ENCODE results near the gene KRT80. TPM values are rescaled to one million over a fixed set of nuclear protein-coding genes. Genes with fewer than 3 reads are reported as not detected.

Gene KRT80
- total RNA-seq, 1 donor from 2014 or later = not detected

DNA sequence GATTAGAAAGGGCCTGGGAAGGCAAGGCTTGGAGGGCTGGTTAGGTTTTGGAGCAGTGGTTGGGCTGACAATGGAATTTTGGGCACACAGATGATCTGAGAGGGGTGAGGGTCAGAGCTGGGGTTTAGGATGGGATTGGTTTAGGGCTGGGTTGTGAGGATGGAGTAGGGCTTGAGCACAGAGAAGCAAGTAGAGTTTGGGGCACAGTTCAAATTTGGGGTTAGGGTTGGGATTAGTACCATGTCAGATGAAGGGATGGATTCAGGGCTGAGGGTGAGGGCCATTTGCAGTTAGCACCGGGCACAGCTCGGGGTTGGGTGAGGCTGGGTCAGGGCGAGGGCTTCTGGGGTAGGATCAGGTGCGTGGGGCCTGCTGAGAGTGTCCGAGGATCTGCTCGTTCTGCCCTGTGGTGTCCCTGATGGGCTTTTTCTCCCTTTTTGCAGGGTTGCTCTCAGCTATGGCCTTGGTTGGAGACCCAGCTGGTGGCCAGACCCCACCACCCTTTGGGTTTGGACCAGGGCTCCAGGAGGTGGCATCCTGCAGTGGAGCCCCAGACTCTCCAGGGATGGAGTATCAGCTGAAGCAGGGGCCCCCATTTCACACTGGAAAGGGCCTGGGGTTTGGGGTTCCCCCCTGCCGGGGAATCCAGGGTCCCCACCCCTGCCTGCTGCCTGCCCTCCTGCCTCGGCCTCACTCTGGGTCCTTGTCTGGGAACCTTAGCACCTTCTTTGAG is 45.6 kb downstream of the KRT80 start:
- Histone ChIP-seq H3K27me3 (no peaks in the 10 kb centered on the region), H3K36me3 (no peaks in the 10 kb centered on the region), H3K4me1 (peaks cover 7 to 31% of the 10 kb centered on the region in 2 donors), H3K9me3 (no peaks in the 10 kb centered on the region), H3K4me3 (no peak overlapping the region), H3K27ac (peak overlapping the region; percentile 80 to 89)
- TF ChIP-seq, protein P1, sequence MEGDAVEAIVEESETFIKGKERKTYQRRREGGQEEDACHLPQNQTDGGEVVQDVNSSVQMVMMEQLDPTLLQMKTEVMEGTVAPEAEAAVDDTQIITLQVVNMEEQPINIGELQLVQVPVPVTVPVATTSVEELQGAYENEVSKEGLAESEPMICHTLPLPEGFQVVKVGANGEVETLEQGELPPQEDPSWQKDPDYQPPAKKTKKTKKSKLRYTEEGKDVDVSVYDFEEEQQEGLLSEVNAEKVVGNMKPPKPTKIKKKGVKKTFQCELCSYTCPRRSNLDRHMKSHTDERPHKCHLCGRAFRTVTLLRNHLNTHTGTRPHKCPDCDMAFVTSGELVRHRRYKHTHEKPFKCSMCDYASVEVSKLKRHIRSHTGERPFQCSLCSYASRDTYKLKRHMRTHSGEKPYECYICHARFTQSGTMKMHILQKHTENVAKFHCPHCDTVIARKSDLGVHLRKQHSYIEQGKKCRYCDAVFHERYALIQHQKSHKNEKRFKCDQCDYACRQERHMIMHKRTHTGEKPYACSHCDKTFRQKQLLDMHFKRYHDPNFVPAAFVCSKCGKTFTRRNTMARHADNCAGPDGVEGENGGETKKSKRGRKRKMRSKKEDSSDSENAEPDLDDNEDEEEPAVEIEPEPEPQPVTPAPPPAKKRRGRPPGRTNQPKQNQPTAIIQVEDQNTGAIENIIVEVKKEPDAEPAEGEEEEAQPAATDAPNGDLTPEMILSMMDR (IDR thresholded peaks at IDR 0.05) = no peak
- DNase-seq (ENCODE audit: low spot score in 2 of 2) = no peak
- intact Hi-C loops (cut with DNase I) = loop anchor here (5.0 to 10.0 kb wide), 3 partner anchors 114 to 859 kb away; partner anchors contain the start of gene EIF4B

DNA sequence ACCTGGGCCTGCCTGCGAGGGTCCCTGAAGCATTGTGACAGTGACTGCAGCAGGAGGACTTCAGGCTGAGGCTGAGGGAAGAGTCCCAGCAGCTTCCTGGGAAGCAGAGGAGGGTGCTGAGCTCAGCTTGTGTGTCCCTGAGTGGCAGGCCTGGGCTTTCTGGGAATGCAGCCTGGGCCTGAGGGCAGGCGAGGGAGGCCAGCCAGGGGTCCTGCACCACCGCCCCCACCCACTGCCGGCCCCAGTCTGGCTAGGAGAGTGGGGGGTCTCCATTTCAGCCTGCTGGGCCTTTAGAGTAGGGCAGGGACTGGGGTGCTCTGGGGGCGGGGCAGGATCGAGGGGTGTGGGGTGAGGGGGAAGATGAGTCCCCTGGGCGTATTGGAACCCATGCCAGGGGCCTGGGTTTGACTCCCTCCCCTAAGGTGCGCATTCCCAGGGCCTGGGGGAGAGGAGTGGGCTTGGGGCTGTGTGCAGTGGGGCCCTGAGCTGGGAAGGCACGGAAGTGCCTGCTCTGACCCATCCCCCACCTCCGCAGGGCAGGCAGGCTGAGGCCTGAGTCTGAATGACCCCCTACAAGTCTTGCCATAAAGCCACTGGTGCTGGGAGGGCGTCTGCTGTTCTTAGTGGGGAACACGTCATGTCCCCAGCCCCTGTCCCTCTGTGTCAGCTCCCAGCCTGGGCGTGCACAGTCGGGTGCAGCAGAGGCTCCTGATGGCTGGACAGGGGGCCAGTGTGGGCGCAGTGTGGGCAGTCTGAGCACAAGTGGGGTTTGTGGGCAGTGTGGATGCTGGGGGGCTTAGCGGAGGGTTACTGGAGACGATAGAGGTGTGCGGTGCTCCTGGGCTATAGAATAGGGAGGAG is 46.4 kb downstream of the KRT80 start:
- no peak for DNase-seq (ENCODE audit: low spot score in 2 of 2)
- TF ChIP-seq, protein P1 (IDR thresholded peaks at IDR 0.05) = no peak
- intact Hi-C loops (cut with DNase I) = loop anchor here (5.0 to 10.0 kb wide), 3 partner anchors 113 to 859 kb away; partner anchors contain the start of gene EIF4B
- Histone ChIP-seq H3K27me3 (no peaks in the 10 kb centered on the region), H3K4me1 (peaks cover 7 to 31% of the 10 kb centered on the region in 2 donors), H3K9me3 (no peaks in the 10 kb centered on the region), H3K27ac (no peak overlapping the region), H3K4me3 (no peak overlapping the region), H3K36me3 (no peaks in the 10 kb centered on the region)

DNA sequence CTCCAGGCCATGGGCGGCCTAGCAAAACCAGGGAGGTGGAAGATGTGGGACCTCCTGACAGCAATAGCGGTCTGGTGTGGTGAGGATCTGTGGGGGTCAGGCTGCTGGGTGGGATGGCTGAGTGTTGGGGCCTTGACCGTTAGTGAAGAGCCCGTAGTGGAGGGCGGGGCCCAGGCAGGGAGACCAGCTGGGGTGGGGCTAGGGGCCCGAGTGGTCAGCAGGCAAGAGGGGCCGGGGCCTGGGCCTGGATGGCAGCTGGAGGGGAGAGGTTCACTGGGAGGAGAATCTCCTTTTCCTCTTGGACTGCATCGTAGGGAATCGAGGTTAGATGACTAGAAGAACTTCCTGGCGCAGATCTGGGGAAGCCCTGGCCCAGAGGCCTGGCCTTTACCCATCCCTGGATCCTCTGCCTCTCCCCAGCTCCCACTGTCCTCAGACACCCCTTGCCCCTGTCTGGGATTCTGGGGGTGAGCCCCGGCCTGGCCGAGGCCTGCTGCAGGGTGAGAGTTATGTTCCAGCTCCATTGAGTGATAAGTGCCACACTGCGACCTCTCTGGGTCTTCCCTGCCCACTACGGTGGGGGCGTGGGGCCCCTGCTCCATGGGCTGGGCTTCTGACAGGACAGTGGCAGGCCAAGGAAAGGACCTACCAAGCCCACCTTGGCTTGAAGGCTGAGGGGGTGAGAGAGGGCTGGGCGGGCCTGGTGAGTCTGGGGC is 47.1 kb downstream of the KRT80 start:
- Histone ChIP-seq H3K4me1 (peaks cover 7 to 29% of the 10 kb centered on the region in 2 donors), H3K27ac (no peak overlapping the region), H3K36me3 (no peaks in the 10 kb centered on the region), H3K27me3 (no peaks in the 10 kb centered on the region), H3K4me3 (no peak overlapping the region), H3K9me3 (no peaks in the 10 kb centered on the region)
- DNase-seq (ENCODE audit: low spot score in 2 of 2) = no peak
- intact Hi-C loops (cut with DNase I) = loop anchor here (5.0 to 10.0 kb wide), 3 partner anchors 112 to 860 kb away; partner anchors contain the start of gene EIF4B
- TF ChIP-seq, protein P1 (IDR thresholded peaks at IDR 0.05) = no peak

DNA sequence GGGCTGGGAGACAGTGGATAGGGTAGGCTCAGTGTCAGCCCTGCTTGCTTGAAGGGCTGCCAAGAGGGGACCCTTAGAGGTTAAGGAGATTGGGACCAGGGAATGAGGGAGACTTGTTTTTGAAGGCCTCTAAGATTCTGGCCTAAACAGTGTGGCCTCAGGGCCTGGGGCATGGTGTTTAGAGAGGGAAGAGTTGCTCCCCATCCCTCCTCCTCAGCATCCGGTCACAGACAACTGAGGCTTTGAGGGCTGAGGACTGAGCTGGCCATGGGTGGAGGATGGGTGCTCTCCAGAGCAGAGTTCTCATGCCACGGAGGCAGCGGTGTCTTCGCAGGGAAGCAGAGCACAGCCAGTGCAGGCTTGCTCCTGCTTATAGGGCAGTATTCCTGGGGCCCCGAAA is 49.4 kb downstream of the KRT80 start:
- Histone ChIP-seq H3K4me3 (no peak overlapping the region), H3K9me3 (no peaks in the 10 kb centered on the region), H3K36me3 (no peaks in the 10 kb centered on the region), H3K27me3 (no peaks in the 10 kb centered on the region), H3K27ac (no peak overlapping the region), H3K4me1 (peaks cover 3 to 9% of the 10 kb centered on the region in 2 donors)
- TF ChIP-seq, protein P1 (IDR thresholded peaks at IDR 0.05) = no peak
- no peak for DNase-seq (ENCODE audit: low spot score in 2 of 2)
- intact Hi-C loops (cut with DNase I) = loop anchor here (10.0 kb wide), 1 partner anchor 862 kb away; the partner anchor contains the start of gene EIF4B

DNA sequence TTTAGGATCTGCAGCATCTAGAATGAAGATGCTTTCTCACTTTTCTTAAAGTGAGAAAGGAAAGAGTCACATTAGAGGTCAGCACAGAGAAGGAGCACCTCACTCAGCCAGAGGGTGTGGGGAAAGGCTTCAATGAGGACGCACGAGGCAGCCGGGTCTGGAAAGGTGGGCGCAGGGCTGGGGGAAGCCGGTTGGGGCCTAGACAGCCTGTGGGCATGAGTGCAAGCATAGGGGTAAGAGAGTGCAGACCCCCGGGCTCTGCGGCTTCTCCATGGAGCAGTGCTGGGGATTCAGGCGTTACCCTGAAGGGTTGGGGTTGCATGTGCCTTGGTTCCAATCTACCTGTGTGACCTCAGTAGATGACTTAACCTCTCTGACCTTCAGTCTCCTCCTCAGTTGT is 49.9 kb downstream of the KRT80 start:
- intact Hi-C loops (cut with DNase I) = loop anchor here (10.0 kb wide), 1 partner anchor 863 kb away; the partner anchor contains the start of gene EIF4B
- no peak for DNase-seq (ENCODE audit: low spot score in 2 of 2)
- TF ChIP-seq, protein P1 (IDR thresholded peaks at IDR 0.05) = no peak
- H3K27me3 ChIP-seq = no peaks in the 10 kb centered on the region
- H3K27ac ChIP-seq = no peak overlapping the region
- no peaks in the 10 kb centered on the region for H3K36me3 ChIP-seq
- peaks cover under 1 to 6% of the 10 kb centered on the region in 2 donors for H3K4me1 ChIP-seq
- no peak overlapping the region for H3K4me3 ChIP-seq
- H3K9me3 ChIP-seq = no peaks in the 10 kb centered on the region
